Activated CD4-positive, CD25-positive, alpha-beta regulatory T cell treated with anti-CD3 and anti-CD28 coated beads, Interleukin-2, amount 50 U/mL, for 16 hours (primary cell): Measurements from ENCODE around the gene MAD1L1.

ENCODE experiments used
- DNase-seq: peaks from one replicate; pipeline ENCODE4 v3.0.0-alpha.2; 2020; ENCODE audit warnings: low read depth, low spot score

Gene MAD1L1

GRCh38 chr7:2105917-2106316, 126.8 kb downstream of the MAD1L1 start:
- no peak for DNase-seq

GRCh38 chr7:2105280-2105679, 127.5 kb downstream of the MAD1L1 start:
- no peak for DNase-seq

- no peak for DNase-seq
Measured at GRCh38 chr7:2104716-2105115, 128.0 kb downstream of the MAD1L1 start.

- peak; percentile 30 for DNase-seq
Measured at GRCh38 chr7:2104107-2104710, 128.5 kb downstream of the MAD1L1 start.

GRCh38 chr7:2103071-2103898, 129.5 kb downstream of the MAD1L1 start:
- no peak for DNase-seq

- DNase-seq = no peak
Measured at GRCh38 chr7:2102375-2102723, 130.4 kb downstream of the MAD1L1 start.

- no peak for DNase-seq
Measured at GRCh38 chr7:2101630-2102374, 130.9 kb downstream of the MAD1L1 start.

GRCh38 chr7:2100278-2101208, 132.2 kb downstream of the MAD1L1 start:
- DNase-seq = no peak

- no peak for DNase-seq
Measured at GRCh38 chr7:2099048-2099957, 133.4 kb downstream of the MAD1L1 start.

- no peak for DNase-seq
Measured at GRCh38 chr7:2098496-2098895, 134.2 kb downstream of the MAD1L1 start.

GRCh38 chr7:2098056-2098455, 134.7 kb downstream of the MAD1L1 start:
- DNase-seq = no peak

- no peak for DNase-seq
Measured at GRCh38 chr7:2097492-2097891, 135.3 kb downstream of the MAD1L1 start.

GRCh38 chr7:2096692-2097387, 135.9 kb downstream of the MAD1L1 start:
- no peak for DNase-seq

GRCh38 chr7:2095436-2095835, 137.3 kb downstream of the MAD1L1 start:
- DNase-seq = no peak

GRCh38 chr7:2094454-2095045, 138.2 kb downstream of the MAD1L1 start:
- no peak for DNase-seq

GRCh38 chr7:2093843-2094220, 138.9 kb downstream of the MAD1L1 start:
- DNase-seq = no peak

- no peak for DNase-seq
Measured at GRCh38 chr7:2093215-2093842, 139.4 kb downstream of the MAD1L1 start.

- no peak for DNase-seq
Measured at GRCh38 chr7:2092279-2092678, 140.5 kb downstream of the MAD1L1 start.
